Middle frontal gyrus (tissue), 1 donor: ENCODE data around the gene STAM2.
"Not testable (repeated sequence)": the region's sequence is repeated elsewhere in the genome, so short reads cannot be mapped to it uniquely, and the experiment has no call there.

Experiments used
- DNase-seq: peaks from one replicate; pipeline ENCODE4 v3.0.0-alpha.2; 2015; ENCODE audit warnings: low spot score; ENCODE audit errors: extremely low spot score

Gene STAM2

DNA sequence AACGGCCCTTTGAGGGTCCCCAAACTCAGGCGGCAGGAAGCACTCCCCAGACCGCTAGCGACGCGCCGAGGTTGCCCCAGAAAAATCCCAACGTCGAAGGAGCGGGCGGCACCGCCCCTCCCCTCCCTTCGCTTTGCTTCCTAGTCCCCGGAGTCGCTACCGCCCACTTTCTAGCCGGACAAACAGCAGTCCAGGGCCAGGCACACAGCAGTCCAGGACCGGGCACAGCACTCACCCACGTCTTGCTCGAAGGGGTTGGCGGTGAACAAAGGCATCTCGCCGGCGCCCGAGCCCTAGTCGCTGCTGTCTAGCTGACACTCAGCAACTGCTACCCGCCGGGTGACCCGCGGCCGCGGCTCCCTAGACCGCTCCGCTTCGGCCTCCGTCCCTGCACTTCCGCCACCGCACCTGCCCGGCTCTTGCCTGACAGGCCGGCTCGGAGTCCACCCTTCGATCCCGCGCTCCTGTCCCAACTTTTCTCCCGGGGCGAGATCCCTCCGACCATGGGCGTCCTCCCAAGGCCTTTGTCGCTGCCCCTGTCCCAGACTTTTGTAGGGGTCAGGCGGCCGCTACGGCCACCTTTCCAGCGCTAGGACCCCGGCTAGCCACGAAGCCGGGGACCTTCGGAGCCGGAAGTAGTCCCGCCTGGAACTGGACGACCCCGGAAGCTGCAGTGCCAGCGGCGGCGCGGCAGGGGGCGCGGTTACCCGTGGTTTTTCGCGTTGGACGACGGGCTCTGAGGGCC lies at the start of gene STAM2:
TSS of gene STAM2 (minus strand) at position 396 of the 745 bp plus-strand sequence. CDS start at position 275, 121 bp downstream.
- DNase-seq: peak; percentile 81

DNA sequence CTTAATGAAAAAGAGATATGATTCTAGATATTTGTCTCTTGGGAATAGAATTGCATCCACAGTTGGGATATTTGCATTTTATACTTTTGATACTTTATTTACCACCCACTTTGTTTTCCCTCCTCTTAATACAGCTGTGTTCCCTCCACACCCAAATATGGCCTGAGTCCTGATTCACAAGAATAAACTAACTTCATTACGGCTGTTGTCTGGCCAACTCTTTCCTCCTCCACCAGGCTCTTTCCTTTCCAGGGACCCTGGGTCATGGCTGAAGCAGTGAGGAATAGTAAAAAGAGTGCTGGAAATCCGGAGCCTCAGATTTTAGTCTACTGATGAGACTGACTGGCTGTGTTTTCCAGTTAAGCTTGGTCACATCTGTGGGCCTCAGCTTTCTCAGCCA lies 48.4 kb upstream of the STAM2 start:
- DNase-seq: no peak

DNA sequence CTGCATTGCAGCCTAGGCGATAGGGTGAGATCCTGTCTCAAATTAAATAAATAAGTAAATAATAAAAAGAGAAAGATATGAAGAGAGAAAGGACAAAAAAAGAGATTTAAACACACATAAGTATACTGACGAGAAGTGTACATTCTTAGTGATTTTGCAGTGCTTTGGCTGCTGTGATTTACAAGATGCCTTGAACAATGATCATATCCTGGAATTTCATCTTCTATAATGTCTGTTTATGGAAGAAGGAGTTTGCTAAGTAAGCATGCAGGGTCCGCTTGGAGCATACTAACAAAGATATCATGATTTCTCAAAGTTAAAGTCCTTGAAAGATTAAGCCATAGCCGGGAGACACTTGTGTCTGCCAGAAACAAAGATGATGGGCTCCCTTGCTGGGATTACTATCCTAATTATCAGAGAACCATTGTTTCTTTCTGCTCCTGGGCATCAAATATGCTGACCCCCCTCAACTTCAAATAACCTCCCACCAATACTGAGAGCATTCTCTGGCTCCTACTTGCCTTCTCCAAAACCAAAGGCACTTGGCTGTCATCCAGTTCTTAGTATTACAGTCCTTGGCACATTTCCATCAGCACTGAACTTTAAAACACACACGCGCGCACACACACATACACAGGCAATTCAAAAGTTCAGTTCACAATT lies 47.5 kb upstream of the STAM2 start:
- peak; percentile 46 for DNase-seq

DNA sequence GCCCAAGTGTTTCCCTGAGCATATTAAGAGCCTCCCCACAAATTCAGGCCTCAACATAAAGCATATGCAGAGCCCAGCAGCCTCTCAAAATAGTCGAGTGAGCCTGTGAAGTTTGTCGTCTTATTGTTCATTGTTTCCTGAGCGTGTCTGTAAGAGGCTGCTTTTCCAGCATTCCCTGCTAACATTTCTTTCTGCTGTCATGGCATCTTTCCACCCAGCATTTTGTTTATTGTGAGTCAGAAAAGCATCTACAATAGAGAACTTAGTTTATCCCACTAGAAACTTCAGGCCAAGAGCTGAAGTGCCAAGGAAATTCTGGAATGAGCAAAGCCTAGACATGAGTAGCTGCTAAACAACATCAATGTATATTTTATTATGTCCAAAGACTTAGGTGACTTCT lies 46.3 kb upstream of the STAM2 start:
- no peak for DNase-seq

DNA sequence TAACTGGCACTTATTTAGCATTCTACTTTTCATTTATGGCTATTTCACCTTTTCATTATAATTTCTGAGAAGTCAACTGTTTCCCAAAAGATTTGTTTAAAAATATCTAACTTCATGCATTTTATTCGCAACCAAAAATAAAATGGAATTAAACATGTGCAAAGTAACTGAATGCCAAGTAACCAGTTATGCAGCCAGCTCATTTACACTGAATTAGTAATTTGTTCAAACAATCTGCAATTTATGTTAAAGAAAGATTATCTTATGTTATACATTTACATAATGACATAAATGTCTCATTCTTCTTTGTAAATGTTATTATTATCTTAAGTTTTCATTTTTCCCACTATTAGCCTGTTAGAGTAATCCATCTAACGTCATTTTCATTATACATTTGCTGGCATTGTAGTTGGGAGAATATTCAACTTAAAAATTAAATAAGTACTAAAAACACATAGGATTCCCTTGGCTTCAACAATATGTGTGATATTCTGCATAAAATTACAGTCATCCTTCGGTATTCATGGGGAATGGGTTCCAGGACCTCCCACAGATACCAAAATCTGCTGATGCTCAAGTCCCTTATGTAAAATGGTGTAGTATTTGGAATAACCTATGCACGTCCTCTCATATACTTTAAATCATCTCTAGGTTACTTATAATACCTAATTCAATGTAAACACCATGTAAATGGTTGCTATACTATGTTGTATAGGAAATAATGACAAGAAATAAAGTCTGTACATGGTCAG lies 43.7 kb upstream of the STAM2 start:
- DNase-seq: no peak

DNA sequence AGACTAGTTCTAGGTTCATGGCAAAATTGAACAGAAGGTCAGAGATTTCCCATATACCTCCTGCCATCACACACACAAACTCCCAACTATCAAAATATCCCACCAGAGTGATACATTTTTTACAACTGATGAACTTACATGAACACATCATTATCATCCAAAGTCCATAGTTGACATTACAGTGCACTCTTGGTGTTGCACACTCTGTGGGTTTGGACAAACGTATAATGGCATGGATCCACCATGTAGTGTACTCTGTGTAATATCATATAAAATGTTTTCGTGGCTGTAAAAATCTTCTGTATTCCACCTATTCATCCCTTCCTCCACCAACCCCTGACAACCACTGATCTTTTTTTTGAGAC lies 25.9 kb upstream of the STAM2 start:
- DNase-seq: no peak

DNA sequence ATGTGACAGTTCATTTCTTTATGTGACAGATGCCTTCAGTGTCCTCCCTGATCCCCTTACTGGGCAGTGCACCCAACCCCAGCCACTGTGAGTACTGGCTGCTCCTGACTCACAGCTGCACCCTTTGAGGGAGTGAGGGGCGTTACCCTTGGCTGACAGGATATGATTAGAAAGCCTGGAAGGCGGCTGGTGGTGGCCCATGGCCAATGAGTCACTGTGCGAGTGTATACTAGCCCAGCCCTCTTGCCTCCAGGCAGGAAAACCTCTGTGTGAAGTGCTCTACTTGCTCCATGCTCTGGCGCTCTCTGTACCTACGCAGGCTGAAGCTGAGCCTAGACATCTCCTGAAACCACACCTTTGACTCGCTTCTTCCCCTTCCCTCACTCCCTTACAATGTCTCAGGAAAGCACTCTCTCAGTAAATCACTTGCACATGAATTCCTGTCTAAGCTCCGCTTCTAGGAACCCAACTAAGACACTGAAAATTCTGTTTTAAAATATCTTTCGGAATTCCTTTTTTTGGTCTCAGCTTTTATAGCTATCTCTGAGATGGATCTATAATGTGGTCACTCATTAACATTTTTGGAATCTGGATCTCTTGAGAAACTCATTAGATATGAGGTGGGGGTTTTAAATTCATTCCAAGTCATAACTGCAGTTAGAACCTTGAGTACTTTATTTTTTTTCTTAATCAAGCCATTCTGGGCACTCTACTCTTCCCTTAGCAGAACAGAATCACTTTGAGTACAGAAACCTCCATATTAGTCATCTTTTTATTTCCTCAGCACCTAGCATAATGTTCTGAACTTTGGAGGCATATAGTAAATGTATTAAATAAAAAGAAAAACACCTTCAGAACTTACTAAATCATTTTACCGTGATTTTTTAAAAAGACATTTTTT lies 25.3 kb upstream of the STAM2 start:
- no peak for DNase-seq

DNA sequence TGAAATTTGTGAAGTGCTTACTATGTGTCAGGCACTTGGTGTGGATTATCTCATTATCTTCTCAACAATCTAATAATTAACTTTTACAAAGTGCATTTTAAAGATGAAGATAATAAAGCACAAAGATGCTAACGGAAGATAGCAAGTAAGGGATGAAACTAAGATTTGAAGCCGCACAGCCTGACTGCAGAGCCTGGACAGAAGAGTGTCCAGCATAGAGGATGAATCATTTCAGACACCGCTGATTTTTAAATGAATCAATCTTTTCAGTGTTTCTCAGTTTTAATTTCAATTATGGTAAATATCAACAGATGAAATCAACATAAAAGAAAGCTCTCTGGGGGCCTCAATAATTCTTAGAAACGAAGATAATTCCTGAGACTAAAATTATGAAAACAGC lies 24.5 kb upstream of the STAM2 start:
- DNase-seq: no peak

DNA sequence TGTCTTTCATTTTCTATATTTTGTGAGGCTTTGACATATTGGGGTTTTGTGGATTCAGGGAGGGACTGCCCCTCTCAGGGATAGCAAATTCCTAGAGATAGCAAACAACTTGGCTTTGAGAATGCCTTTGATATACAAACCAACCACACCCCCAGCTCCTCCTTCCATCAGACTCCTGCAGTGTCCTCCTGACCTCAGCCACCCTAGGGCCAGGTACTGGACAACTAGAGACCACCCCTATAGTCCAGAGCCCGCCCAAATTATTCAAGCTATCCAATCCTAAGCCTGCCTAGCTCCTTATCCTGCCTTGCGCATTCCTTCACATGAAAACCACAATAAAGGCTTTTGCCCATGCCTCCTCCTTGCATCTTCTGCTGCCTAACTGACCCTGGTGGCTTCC lies 22.9 kb upstream of the STAM2 start:
- DNase-seq: no peak

DNA sequence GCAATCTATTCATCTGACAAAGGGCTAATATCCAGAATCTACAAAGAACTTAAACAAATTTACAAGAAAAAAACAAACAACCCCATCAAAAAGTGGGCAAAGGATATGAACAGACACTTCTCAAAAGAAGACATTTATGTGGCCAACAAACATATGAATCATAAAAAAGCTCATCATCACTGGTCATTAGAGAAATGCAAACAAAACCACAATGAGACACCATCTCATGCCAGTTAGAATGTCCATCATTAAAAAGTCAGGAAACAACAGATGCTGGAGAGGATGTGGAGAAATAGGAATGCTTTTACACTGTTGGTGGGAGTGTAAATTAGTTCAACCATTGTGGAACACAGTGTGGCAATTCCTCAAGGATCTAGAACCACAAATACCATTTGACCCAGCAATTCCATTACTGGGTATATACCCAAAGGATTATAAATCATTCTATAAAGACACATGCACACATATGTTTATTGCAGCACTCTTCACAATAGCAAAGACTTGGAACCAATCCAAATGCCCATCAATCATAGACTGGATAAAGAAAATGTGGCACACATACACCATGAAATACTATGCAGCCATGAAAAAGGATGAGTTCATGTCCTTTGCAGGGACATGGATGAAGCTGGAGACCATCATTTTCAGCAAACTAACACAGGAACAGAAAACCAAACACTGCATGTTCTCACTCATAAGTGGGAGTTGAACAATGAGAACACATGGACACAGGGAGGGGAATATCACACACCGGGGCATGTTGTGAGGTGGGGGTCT lies 22.1 kb upstream of the STAM2 start:
- DNase-seq: not testable (repeated sequence)

DNA sequence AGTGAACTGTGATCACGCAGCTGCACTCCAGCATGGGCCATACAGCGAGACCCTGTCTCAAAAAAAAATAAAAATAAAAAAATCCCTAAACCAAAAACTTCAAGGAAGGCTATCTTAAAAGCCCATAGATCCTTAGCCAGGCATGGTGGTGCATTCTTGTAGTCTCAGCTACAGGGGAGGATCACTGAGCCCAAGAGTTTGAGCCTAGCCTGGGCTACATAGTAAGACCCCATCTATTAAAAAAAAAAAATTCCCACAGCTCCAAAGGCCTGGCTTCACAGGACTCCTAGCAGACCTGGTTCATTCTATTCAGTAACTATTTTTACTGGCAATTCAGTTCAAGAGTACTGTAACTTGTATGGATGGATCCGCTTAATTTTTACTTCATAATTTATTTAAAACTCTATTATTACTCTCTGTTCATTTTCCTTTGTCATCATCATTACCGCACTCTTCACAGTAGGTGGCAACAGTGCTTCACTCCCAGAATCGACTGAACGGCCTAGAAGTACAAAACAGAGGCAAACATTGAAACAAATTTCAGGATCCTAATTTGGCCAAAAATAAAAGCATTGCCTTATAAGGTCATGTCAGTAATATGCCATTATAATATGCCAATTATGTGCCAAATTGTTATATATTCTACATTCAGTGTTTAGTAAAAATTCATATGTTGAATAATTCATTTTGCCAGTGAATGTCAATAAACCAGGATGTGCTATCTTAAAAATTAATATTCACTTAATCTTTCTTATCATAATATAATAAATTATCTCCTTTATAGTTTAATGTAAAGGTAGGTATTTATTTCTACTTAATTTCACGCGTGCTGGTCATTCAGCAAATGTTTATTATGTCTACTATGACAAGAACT lies 14.3 kb upstream of the STAM2 start:
- peak; percentile 58 for DNase-seq

DNA sequence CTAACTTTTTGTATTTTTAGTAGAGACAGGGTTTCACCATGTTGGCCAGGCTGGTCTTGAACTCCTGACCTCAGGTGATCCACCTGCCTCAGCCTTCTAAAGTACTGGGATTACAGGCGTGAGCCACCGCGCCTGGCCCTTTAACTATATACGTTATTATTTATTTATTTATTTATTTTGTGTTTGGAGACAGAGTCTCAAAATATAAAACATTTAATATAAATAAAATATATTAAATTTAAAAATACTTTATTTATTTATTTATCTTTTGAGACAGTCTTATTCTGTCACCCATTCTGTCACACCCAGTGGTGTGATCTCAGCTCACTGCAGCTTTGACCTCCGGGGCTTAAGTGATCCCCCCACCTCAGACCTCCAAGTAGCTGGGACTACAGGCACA lies 11.2 kb upstream of the STAM2 start:
- not testable (repeated sequence) for DNase-seq

DNA sequence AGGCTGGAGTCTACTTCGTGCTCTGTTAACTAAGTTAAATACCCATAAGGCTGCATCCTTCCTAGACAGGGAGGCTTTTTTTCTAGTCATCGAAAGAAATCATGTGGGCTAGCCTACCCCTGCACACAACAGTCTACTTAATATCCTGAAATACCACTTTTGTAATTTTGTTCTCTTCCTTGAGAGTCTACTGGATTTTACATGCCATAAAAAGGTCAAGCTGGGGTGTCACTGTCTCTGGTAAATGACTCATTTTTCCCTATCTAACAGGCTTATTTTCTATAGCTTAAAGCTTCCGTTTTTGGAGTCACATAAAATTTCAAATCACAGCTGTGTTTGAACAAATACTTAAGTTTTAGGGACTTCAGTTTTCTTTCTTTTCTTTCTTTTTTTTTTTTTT lies 10.7 kb upstream of the STAM2 start:
- DNase-seq: no peak

DNA sequence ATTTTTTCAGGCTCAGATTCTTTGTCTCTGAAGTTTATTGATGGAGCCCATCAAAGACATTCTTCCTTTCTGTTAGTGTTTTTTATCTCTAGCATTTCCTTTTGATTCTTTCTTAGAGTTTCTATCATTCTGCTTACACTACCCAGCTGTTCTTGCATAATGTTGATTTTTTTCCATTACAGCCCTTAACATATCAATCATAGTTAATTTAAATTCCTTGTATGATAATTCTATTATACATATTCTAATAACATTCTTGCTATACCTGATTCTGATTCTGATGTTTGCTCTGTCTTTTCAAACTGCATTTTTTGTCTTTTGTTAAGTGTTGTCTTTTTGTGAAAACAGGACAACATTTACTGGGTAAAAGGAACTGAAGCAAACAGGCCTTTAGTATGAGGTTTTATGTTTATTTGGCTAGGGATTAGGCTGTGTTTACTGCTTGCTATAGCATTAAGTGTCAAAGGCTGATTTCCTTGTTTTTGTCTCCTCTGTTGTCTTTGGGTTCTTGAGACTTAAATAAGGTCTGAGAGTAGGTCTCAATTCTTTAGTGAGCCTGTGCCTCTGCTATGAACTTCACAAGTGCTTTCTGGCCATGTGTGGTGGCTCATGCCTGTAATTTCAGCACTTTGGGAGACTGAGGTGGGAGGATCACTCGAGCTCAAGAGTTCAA lies 8.0 kb upstream of the STAM2 start:
- no peak for DNase-seq

DNA sequence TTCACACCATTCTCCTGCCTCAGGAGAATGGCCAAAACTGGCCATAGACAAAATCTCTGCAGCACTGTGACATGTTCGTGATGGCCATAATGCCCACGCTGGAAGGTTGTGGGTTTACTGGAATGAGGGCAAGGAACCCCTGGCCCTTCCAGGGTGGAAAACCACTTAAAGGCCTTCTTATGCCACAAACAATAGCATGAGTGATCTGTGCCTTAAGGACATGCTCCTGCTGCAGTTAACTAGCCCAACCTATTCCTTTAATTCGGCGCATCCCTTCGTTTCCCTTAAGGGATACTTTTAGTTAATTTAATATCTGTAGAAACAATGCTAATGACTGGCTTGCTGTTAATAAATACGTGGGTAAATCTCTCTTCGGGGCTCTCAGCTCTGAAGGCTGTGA lies 2.1 kb upstream of the STAM2 start:
- DNase-seq: not testable (repeated sequence)

DNA sequence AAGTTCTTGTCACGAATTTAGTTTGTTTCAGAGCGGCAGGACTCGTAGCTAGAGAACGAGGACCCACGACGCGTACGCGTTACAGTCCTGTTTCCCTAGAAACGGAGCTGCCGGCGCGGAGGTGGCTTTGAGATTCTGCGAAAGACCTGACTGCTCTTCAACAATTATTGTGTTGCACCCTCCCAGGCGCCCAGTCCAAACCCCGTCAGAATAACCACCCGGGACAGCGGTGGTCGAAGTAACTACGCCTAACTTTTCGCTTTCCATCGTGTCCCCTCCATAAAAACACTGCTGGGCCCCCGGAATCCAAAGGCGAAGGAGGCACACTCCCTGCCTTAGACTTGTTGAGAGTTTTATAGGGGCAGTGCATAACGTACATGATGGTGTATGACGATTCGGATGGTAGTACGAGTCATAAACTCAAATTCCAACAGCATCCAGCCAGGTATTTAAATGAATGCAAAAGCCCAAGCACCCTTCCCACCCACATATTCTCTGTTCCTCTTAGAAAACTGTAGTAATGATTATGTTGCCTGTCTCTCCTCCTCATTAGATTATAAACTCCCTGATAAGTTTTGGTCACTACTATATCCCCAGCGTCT lies 651 bp upstream of the STAM2 start:
- DNase-seq: no peak

DNA sequence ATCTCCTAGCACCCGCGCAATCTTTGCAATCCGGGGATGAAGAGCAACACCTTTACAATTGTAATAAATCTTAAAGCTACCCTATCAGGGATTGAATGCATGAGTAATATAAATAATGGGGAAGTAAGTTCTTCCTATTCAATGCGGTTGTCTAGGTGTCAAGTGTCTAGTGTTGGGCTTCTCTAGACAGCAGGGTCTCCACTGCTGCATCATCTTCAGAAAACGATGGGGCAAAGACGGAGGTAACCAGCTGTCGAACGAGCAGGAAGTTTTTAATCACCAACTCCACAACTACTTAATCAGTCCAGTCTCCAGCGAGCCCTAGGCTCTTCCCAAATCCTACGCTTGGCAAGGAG lies 573 bp downstream of the STAM2 start:
- no peak for DNase-seq

DNA sequence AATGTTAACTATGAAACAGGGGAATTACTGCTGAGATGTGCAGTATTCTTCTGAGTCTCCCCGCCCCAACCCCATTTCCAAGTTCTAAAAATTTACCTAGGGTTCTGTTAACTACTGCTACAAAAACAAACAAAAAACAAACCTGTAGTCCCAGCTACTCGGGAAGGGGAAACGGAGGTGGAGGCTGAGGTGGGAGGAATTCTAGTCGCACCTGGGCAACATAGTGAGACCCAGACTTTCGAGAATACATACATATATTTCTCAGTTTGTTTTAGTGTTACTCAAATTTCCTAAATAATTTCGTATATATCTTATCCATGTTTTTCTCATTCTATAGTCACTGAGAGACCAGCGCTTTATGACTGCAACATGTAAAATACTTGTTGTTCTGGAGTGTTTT lies 989 bp downstream of the STAM2 start:
- no peak for DNase-seq

DNA sequence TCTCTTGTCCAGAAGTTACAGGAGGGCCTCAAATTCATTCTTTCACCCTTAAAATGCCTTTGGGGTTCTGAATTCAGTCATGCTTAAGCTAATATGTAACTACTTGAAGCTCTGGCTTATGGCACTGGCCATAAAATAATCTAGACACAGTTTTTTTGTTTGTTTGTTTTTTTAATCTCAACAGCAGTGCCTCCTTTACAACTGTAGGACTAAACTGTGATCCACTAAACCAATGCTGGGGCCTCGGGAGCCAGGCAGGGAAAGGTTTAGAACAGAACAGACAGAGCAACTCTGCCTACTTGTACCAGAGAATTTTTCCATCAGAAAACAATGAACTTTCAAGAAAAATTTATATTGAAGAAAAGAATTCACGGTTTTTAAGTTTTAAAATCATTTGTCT lies 1.7 kb downstream of the STAM2 start:
- DNase-seq: no peak
